Non-pigmented ciliary epithelial cell (primary cell): Measurements from ENCODE around the gene TRPM3.

ENCODE experiments used
- DNase-seq: peaks from one replicate; pipeline ENCODE4 v3.0.0-alpha.2; 2010; ENCODE audit warnings: low read depth

TRPM3 gene

GRCh38 chr9:70883963-70884793 lies 237.2 kb downstream of the TRPM3 start:
- no peak for DNase-seq

GRCh38 chr9:70883056-70883455 lies 238.4 kb downstream of the TRPM3 start:
- DNase-seq, result no peak

- no peak for DNase-seq
These were observed 240.1 kb downstream of the TRPM3 start for GRCh38 chr9:70881333-70881732.

DNA sequence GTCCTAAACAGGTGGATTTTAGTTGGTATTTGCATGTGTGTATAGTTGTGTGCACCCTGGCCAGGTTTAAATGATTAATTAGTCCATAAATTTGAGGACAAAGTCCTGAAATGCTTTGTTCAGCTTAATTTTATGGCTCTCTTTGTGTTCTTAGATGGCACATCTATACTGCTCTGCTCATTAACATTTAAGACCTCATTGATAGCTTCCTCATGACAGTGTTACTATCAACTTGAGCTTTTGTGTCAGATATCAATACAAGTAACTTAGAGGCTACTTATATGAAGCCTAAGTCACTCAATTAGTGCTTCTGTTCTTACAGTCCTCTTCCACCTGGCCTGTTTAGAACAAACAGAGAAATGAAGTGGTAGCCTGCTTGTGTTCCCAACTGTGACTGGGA lies 240.9 kb downstream of the TRPM3 start:
- no peak for DNase-seq

- DNase-seq, result no peak
These were observed 242.8 kb downstream of the TRPM3 start for GRCh38 chr9:70878576-70878975.

DNA sequence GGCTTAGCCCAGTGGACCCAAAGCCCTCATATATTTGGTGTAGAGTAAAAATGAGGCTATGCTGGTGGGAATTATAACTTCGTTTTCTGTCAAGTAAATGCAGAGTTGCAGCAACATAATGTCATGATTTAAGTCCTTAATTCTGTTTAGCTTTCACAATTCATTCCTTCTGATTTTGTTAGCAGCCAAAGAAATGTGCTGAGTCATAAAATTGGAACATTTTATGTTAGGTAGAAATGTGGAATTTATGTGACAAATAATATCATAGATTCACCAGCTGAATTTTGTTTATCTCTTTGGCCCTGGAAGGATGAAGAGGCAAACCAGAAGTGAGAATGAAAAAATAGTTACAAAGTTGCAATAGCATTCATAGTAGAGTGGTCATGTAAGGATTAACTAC lies 247.0 kb downstream of the TRPM3 start:
- DNase-seq, result no peak

DNA sequence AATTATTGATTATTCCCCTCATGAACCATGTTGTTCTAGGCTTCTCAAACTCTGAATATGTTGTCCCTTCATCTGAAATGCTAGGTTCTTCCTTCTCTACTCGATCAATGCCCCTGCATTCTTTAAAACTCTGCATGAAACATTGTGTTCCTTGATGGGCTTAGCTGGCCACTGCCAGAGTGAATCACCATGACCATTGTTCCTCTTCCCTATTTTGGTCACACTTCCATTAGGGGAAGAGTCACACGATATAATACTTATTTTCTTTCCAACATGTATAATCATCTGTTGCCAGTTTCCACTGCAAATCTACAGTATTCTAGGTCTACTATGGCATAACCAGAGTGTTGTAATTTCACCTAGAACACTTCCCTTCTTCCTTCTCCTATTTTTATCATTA lies 247.9 kb downstream of the TRPM3 start:
- DNase-seq, result no peak

DNA sequence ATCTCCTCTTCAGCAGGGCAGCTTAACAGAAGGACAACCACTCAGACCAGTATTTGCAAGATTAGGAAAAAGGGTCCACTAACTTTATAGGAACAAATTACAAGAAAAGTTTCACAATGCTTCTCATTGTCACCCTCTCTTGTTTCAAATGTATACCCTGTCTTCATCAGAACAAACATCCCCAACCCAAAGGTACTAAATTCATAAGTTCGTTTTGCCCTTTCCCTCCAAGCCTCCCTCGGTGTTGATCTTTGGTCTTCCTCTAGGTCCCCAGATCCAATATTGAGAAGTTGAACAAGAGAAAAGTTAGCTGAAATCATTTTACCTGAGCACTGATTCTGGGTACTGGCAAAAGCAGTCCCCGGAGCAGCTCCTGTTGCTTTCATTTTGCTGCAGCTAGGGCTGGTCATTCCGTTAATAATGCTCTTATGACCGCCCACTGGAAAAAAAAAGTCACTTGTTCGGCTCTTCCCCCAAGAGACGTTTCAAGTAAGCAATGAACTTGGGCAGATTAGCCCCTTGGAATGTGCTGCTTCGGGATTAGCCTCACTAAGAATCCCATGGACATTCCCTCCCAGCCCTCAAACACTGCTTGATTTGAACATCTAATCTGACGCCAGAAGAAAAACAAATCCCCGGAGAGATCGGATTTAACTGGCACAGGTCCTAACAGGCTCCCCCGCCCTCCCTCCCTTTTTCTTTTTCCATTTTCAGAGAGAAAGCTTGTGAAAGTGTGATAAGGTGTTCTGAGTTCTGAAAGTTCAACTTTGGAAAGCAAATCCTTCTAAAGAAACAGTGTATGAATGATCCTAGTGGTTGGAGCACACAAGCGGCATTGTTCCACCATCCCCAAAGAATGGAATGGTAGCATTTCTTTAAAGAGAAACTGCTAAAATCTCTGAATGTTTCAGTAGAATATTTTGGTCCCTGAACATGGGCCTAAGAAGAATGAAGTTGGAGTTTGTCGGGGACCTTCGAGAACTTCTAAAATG lies 252.5 kb downstream of the TRPM3 start:
- peak; percentile 67 for DNase-seq

DNA sequence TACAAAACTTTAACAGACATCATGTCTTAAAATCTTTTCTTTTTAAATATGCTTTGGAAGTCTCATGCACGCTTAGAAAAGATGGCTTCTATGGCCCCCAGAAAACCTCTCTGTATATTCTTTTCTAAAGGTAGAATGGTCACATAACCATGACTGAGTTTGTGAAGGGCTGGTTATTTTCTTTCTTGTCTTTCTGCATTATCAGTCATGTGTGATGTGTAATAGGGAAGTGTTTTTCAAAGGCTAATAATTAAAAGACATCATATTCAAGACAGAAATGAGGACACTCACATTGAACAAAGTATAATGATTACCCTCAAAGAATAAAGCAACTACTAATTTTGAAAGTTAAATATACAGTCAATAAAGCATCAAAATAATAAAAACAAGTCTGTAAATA lies 253.4 kb downstream of the TRPM3 start:
- no peak for DNase-seq

DNA sequence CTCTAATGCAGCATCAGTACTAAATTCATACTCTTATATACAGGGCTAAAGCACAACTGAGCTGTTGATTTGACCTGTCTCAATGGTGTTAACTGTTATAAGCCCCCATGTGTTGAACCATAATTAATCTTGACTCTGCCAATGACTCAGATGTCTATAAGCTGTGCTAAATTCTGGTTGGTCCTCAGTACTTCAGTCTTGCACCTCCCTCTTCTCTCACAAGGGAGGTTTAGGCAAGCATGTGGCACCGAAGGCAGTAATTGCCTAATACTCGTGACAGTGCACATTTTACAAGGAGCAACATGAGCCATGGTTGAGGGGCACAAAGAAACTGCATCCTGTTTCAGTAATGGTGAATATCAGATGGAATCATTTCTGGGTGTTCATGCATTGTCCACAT lies 255.9 kb downstream of the TRPM3 start:
- DNase-seq, result no peak

DNA sequence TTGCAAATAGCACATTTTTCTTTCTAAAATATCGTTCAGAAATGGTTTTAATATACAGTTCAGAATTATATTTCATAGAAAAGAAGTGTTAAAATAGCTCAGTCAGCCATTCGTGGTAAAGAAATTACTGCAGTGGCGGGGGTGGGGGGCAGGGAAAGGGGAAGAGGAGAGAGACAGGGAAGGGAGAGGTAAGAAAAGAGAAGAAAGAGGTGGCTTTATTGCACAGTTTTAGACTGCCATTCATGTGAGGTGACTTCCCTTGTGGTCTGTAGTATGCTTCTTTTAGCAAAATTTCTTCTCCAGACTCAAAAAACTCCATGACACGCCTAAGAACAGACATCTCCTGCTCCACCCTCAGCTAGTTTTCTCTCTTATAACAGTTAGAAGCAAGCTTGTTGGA lies 259.6 kb downstream of the TRPM3 start:
- DNase-seq, result no peak

DNA sequence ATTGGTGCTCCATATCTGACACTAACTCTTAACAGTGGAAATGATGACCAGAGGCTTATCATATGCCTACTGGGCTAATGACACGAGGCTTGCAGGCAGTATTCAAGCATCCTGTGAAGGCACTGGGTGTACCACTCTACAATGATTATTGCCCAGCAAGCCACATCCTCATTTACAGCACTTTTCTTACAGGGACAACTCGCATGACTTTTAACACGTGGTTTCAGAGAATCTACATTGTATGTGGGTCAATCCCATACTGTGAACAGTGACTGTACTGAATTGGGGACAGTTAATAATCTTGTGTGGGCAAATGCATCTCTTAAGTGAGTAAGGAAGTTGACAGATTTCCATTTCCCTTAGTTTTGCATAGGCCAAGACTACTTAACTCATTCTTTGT lies 260.0 kb downstream of the TRPM3 start:
- no peak for DNase-seq

GRCh38 chr9:70859694-70860093 lies 261.7 kb downstream of the TRPM3 start:
- DNase-seq, result no peak

GRCh38 chr9:70856411-70856810 lies 265.0 kb downstream of the TRPM3 start:
- no peak for DNase-seq

- no peak for DNase-seq
These were observed 268.6 kb downstream of the TRPM3 start for GRCh38 chr9:70852711-70853240.

DNA sequence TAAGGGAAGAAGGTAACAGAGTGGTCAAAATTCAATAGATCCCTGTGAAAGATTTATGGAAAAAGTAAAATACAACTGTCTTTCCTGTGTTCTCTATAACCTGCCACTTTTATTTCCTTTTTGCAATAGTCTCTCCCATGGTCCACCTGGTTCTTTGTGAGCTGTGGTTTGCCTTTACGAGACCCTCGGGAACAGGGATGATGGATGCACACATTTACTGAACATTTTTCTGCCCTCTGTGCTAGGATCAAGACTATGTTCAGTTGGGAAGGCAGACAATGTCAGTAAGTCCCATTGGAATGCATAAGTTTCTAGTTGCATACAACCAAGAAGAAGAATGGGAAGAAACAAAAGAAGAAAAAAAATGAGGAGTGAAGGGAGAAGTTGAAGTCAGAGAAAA lies 281.2 kb downstream of the TRPM3 start:
- DNase-seq, result no peak

DNA sequence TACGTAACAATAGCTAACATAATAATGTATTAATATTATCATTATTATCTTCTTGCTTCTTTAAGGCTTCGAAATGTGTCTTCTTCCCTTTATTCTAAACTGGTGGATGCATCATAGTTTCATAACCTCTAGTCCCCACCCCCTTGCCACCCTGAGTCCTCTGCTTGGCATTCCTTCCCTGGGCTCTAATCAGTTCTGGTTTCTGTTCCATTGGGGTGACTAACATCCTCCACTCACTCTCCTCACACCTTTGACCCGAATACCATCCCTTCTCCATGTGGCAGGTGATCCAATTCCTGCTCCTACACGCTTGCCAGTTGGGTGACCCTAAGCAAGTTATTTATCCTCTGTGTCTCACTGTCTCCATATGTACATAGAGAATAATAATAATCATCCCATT lies 286.1 kb downstream of the TRPM3 start:
- no peak for DNase-seq

DNA sequence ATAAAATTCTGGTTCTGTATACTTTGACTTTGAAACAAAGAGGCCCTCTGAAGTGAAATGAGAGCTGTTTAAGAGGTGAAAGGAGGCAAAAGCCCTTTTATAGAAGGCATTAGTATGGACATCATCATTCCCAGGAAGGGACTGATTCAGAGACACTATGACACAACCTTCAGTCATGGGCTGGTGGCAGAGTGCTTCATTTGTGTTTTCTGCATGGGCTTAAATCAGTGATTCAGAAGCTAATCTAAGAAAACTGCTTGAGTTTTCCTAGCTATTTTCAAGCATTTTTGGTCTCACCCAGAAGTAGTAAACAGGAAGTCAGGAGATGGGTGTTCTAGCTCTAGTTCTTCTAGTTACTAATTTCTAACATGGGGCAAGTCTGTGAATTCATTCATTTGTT lies 288.9 kb downstream of the TRPM3 start:
- DNase-seq, result no peak

DNA sequence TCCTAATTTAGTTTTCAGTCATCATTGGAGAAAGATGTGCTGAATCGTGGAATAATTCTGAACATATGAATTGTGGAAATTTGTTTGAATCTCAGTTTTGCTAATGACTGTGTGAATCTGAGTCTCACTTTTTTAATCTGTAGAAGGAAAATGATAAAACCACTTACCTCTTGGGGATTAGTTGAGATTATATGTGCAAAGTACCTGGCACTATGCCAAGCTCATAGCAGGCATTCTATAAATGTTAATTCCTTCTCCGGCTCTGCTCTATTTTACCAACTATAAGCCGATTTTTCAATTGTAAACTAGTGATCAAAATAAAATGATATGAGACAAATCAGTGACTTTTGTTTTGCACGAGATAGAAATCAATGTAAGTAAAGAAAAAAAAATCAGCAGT lies 290.8 kb downstream of the TRPM3 start:
- no peak for DNase-seq

DNA sequence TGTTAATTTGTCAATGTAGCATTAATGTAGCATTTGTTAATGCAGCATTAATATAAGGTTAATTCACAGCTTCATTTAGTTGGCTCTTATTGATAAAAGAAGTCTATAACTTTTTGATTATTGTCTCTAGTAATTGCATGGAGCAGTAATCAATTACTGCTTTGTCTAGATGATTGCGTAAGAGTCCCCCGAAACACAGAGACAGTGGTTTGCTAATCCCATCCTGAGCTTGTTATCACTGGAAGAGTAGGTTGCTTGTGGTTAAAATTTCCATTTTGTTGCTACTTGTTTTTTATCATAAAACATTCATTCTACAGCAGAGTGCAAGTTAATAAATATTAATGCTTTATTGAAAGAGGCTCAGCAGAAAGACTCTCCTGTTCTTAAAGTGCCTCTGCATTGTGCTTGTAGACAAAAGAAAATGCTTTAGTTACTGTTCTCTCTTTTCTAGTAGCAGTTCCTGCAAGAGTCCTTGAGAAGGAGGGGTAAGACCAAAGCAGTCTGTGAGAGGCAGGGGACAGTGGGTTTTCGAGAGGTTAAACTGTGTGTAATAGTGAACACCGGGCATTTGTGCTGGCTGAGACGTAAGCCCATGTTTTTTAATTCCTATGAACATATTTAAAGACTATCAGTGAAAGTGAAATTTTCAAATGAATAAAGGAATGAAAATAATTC lies 291.7 kb downstream of the TRPM3 start:
- DNase-seq, result no peak

GRCh38 chr9:70826562-70826961 lies 294.9 kb downstream of the TRPM3 start:
- DNase-seq, result no peak

DNA sequence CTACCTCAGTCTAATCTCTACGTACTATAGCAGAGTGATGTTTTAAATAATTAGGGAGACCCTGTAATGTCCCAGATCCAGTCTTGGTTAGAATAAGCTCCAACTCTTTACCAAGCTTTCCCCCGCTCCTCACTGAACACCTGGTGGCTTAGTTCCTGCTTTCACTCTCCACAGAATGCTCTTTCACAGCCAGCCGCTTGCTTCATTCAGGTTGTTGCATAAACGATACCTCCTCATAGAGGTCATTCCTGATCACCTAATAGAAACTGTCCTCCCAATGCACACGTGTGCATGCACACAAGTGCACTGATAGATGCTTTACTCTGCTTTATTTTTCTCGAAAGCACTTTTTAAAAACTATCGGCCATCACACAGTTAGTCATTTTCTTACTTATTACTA lies 298.1 kb downstream of the TRPM3 start:
- no peak for DNase-seq
